SK-MEL-5 (cell line): ENCODE results near the gene TMA7. TPM values are rescaled to one million over a fixed set of nuclear protein-coding genes. Genes with fewer than 3 reads are reported as not detected.
"Not testable (repeated sequence)": the region's sequence is repeated elsewhere in the genome, so short reads cannot be mapped to it uniquely, and the experiment has no call there.

Experiments used
- DNase-seq: peaks from one replicate; pipeline ENCODE4 v3.0.0-alpha.2; 2016; ENCODE audit warnings: low read depth, low spot score
- in situ Hi-C: cut with HindIII; loops from 2 replicates; pipeline ENCODE4 v1.10.0; 2016; ENCODE audit warnings: low sequenced_read_pairs, high pct_unique_total_duplicates, low pct_unique_long_range_greater_than_20kb
- total RNA-seq: library from RNA; depleted of rRNA; stranded (reverse); fragments of >200 nt; shearing (Covaris generic); gene quantifications from 2 replicates; pipeline ENCODE4 v1.2.3, GENCODE V29; 2014

Gene TMA7
- total RNA-seq, 1 experiment from 2014 or later = 412 TPM

GRCh38 chr3:48451270-48451669 is 11.2 kb downstream of the TMA7 start:
- no peak for DNase-seq
- in situ Hi-C loops = no loop called here

- no peak for DNase-seq
- in situ Hi-C loops = no loop called here
These were observed 16.4 kb downstream of the TMA7 start for GRCh38 chr3:48456456-48456855.

GRCh38 chr3:48459331-48459730 is 19.3 kb downstream of the TMA7 start:
- DNase-seq = no peak

GRCh38 chr3:48459773-48460516 is 19.9 kb downstream of the TMA7 start:
- DNase-seq = no peak
- in situ Hi-C loops = no loop called here

More at GRCh38 chr3:48459331-48459730, 19.3 kb downstream of the TMA7 start:
- in situ Hi-C loops = no loop called here

- DNase-seq = no peak
- in situ Hi-C loops = no loop called here
These were observed 20.5 kb downstream of the TMA7 start for GRCh38 chr3:48460517-48460902.

GRCh38 chr3:48461767-48462166 is 21.7 kb downstream of the TMA7 start:
- in situ Hi-C loops, DNase-seq: not testable (repeated sequence)

GRCh38 chr3:48463703-48464102 is 23.6 kb downstream of the TMA7 start:
- in situ Hi-C loops = no loop called here
- DNase-seq = no peak

GRCh38 chr3:48464713-48465221 is 24.7 kb downstream of the TMA7 start:
- no peak for DNase-seq
- in situ Hi-C loops = no loop called here

- in situ Hi-C loops = no loop called here
- no peak for DNase-seq
These were observed 25.1 kb downstream of the TMA7 start for GRCh38 chr3:48465237-48465530.

- in situ Hi-C loops = no loop called here
- peak; percentile 94 for DNase-seq
These were observed 25.7 kb downstream of the TMA7 start for GRCh38 chr3:48465531-48466378.

GRCh38 chr3:48466386-48467109 is 26.5 kb downstream of the TMA7 start:
- in situ Hi-C loops = no loop called here
- no peak for DNase-seq

GRCh38 chr3:48467110-48467454 is 27.0 kb downstream of the TMA7 start:
- no peak for DNase-seq
- in situ Hi-C loops = no loop called here

- in situ Hi-C loops = no loop called here
- no peak for DNase-seq
These were observed 27.6 kb downstream of the TMA7 start for GRCh38 chr3:48467473-48468267.

- no peak for DNase-seq
- in situ Hi-C loops = no loop called here
These were observed 28.3 kb downstream of the TMA7 start for GRCh38 chr3:48468329-48468731.

- no peak for DNase-seq
- in situ Hi-C loops = no loop called here
These were observed 29.2 kb downstream of the TMA7 start for GRCh38 chr3:48469046-48469915.

- DNase-seq = no peak
- in situ Hi-C loops = no loop called here
These were observed 30.2 kb downstream of the TMA7 start for GRCh38 chr3:48470286-48470685.

GRCh38 chr3:48472673-48472922 is 32.5 kb downstream of the TMA7 start:
- no peak for DNase-seq
- in situ Hi-C loops = no loop called here
